GM19397 (cell line): Measurements from ENCODE around the gene FGF18.
"Not testable (repeated sequence)": the region's sequence is repeated elsewhere in the genome, so short reads cannot be mapped to it uniquely, and the experiment has no call there.

Source experiments
- ATAC-seq: cut with Tn5 transposase; IDR thresholded peaks from one replicate; pipeline ENCODE4 v1.9.1; 2021; ENCODE audit warnings: mild to moderate bottlenecking, moderate library complexity; ENCODE audit not compliant: unreplicated experiment

The FGF18 gene

DNA sequence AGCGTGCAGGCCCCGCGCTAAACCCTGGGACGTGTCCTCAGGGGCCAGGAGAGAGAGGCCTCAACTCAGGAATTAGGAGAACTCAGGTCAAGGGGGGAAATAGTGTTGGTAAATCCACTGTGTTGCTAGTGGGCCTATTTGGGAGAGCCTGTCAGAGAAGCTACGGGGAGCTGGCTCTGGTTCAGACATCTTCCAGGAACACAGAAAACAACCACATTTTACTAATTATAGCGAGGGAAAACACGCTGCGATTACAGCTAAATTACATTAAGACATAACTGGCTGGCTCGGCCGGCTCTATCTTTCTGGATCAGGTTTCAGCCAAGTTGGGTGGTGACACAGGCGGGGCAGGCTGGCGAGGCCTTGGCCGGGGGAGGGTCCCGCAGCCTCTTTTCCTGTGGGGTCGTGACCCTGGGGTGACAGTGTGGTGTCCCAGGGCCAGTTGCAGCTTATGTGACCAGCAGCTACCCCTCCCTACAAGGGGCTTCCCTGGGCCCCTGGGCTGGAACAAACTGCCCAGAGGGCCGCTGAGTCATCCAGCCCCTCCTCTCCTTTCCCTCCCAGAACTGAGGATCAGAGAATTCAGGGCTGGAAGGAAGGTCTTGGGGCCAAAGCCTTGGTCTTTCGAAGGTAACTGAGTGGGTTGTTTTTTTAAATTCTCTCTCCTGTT is 75.1 kb downstream of the FGF18 start:
- no peak for ATAC-seq

GRCh38 chr5:171495122-171495700 is 75.8 kb downstream of the FGF18 start:
- no peak for ATAC-seq

DNA sequence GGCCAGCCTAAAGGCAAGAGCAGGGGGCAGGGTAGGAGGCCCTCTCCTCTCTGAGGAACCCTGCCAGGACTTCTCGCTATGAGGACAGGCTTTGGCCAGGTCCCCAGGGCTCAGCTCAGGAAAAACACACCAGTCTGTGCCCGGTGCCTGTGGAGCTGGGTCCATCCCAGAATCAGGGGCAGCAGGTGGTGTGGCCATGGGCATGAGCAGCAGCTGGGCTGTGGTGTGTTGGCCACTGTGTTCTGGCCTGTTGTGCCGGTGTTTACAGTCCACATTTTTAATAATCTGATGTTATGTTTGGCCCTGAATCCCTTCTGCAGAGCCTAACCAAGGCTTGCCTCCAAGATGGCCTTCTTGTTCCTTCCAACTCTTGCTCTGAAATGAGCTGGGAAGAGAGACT is 77.0 kb downstream of the FGF18 start:
- ATAC-seq = no peak

DNA sequence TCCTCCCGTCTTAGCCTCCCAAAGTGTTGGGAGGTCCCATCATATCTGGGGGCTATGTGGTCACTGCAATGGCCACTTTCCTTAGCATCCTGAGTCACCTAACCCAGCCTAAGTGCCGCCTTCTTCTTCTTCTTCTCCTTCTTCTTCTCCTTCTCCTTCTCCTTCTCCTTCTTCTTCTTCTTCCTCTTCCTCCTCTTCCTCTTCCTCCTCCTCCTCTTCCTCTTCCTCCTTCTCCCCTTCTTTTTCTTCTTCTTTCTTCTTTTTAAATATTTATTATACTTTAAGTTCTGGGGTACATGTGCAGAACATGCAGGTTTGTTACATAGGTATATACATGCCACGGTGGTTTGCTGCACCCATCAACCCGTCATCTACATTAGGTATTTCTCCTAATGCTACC is 78.0 kb downstream of the FGF18 start:
- ATAC-seq = not testable (repeated sequence)

DNA sequence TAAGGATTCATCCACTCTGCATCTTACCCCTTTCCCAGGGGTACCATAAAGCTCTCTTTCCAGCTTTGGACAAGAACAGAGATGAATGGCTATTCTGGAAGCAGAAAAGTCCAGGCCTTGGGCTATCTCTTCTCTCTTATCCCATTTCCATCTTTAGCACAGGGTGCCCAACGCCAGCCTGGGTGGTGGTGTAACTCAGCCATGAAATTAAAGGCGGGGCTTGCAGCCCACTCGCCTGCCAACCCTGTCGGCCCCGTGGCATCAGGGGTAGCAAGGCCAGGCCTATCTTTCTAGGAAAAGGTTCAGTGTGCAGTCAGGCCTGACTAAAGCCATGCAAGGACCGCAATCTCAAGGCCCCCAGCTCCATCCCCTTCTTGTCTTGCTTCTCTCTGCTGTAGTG is 78.7 kb downstream of the FGF18 start:
- ATAC-seq = no peak

DNA sequence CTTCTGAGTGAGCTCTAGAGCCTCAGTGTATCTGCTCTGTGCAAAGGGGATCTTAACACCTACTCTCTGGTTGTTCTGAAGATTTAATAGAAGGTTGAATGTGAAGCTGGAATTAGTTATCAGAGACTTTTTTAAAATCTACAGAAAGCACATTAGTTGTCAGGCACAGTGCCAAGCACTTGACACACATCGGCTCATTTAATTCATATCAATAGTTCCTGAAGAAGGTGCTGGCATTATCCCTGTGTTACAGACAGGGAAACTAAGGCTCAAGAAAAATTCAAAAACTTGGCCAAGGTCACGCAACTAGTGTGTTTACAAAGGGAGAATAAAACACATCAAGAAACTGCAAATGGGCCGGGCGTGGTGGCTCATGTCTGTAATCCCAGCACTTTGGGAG is 80.2 kb downstream of the FGF18 start:
- ATAC-seq = no peak

DNA sequence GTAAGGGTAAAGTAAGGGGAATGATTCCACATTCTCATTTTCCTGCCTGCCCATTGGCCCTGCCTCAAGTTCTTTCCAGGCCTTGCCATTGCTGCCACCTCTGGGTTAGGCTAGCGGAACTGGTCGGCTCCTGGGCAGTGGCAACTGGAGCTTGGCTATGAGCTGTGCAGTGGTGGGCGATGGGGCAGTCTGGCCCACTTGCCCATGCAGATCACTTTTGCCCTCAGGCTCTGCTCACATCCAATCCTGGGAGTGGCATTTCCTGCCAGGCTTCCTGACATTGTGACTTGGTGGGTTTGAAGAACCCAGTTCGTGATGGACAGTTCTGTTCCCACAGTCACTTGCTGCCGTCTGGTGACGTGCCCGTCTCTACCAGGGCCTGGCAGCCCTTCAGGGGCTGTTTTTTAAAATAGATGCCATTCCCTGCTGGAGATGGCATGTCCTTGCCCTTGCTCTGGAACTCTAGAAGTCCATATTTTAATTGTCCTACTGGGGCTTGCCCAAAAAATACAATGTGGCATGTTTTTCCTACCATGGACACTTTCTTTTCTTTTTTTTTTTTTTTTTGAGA is 86.1 kb downstream of the FGF18 start:
- no peak for ATAC-seq

- no peak for ATAC-seq
Measured at GRCh38 chr5:171506951-171507350, 87.5 kb downstream of the FGF18 start.
